Skeletal muscle tissue (tissue), 5 donors: ENCODE results near the gene BAZ1B. TPM values are rescaled to one million over a fixed set of nuclear protein-coding genes. Genes with fewer than 3 reads are reported as not detected.

Experiments
- H3K27ac ChIP-seq: one replicate; pipeline ENCODE4 v1.7.0; 2013; ENCODE audit warnings: mild to moderate bottlenecking, low read depth, low read length, inconsistent platforms
- H3K27me3 ChIP-seq, 3 donors: one replicate each; pipeline ENCODE4 v1.7.0; 2013; ENCODE audit warnings: low read length in 3 of 3; ENCODE audit not compliant: control insufficient read depth in 3 of 3, insufficient read depth in 3 of 3
- H3K36me3 ChIP-seq, 3 donors: one replicate each; pipeline ENCODE4 v1.7.0; 2013; ENCODE audit warnings: low read length in 3 of 3; ENCODE audit not compliant: control insufficient read depth in 3 of 3, insufficient read depth in 3 of 3
- H3K4me1 ChIP-seq, 3 donors: one replicate each; pipeline ENCODE4 v1.7.0; 2013; ENCODE audit warnings: low read length in 3 of 3, mild to moderate bottlenecking in 3 of 3; ENCODE audit not compliant: control insufficient read depth in 3 of 3, insufficient read depth in 3 of 3
- H3K4me3 ChIP-seq, 3 donors: one replicate each; pipeline ENCODE4 v1.7.0; 2013; ENCODE audit warnings: low read length in 3 of 3
- H3K9ac ChIP-seq, 3 donors: one replicate each; pipeline ENCODE4 v1.7.0; 2013; ENCODE audit warnings: low read length in 3 of 3, mild to moderate bottlenecking in 3 of 3, moderate library complexity in 2 of 3, low read depth in 1 of 3
- H3K9me3 ChIP-seq, 3 donors: one replicate each; pipeline ENCODE4 v1.7.0; 2013; ENCODE audit warnings: low read length in 3 of 3; ENCODE audit not compliant: control insufficient read depth in 3 of 3
- small RNA-seq: library from RNA; depleted of rRNA; stranded (forward); fragments of <200 nt; gene quantifications from one replicate; pipeline ENCODE3, GENCODE V24; 2014
- total RNA-seq: library from RNA; depleted of rRNA; stranded (reverse); fragments of >200 nt; gene quantifications from one replicate; pipeline ENCODE4 v1.2.3, GENCODE V29; 2014
- donor health status: Osteomylitis.

Gene BAZ1B
- total RNA-seq, 1 donor from 2014 or later, result 38.1 TPM

DNA sequence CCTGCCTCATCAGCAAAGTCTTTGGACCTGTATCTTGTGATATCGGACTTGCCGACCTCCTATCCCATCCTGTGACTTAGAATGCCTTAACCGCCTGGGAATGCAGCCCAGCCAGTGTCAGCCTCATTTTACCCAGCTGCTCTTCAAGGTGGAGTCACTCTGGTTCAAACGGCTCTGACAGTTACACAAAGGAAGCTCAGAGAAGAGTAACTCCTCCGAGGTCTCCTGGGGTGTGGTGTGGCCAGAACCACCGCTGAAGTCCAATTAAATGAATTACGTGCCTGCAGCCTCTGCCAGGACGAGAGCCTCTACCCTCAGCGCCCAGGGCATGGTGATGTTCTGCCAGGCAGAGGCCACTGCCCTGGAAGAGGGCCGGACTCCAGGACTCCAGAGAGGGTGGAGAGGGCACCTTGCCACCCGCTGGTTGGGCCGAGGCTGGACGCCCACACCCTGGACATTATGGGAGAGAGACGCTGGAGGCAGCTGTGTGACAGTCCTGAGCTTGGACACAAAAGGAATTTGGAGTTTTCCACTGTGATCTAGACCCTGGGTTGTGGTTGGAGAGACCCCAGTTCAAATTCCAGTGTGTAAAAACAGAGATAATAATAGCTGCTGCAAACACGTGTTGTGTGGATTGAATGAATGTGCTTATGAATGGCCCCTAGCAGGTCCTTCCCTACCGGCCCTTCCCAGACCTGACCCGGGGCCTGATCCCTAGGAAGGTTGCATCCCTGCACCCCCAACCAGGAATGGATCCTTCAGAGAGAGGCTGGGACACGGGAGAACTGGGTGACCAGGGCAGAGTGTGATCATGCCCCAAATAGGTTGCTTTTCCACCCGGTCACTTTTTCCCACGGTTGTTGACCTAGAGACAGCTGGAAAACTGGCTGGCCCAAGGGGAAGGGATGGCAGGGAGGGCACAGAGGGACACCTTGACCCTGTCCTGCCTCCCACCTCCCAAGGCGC is 126.3 kb downstream of the BAZ1B start:
- H3K4me3 ChIP-seq, result peak overlapping the region; percentile 38 to 64 (median 53)
- H3K9ac ChIP-seq, result peak overlapping the region; percentile 56 to 77 (median 70)
- H3K27me3 ChIP-seq, result no peaks in the 10 kb centered on the region
- H3K9me3 ChIP-seq, result no peaks in the 10 kb centered on the region
- peaks cover 0 to 2% (median 0%) of the 10 kb centered on the region in 3 donors for H3K36me3 ChIP-seq
- peak overlapping the region; percentile 72 for H3K27ac ChIP-seq
- peaks cover 11 to 22% (median 21%) of the 10 kb centered on the region in 3 donors for H3K4me1 ChIP-seq

DNA sequence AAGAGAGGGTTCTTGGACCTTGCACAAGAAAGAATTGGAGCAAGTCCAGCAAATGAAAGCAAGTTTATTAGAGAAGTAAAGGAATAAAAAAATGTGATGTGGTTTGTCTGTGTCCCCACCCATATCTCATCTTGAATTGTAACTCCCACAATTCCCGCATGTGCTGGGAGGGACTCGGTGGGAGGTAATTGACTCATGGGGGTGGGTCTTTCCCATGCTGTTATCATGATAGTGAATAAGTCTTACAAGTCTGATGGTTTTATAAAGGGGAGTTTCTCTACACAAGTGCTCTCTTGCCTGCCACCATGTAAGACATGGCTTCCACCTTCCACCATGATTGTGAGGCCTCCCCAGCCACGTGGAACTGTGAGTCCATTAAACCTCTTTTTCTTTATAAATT is 127.7 kb downstream of the BAZ1B start:
- Histone ChIP-seq H3K9ac (no peak overlapping the region), H3K27ac (no peak overlapping the region), H3K4me3 (no peak overlapping the region), H3K36me3 (peaks cover 0 to 2% (median 0%) of the 10 kb centered on the region in 3 donors), H3K27me3 (no peaks in the 10 kb centered on the region), H3K4me1 (peaks cover 11 to 20% (median 20%) of the 10 kb centered on the region in 3 donors), H3K9me3 (peaks cover 0 to 2% (median 0%) of the 10 kb centered on the region in 3 donors)

DNA sequence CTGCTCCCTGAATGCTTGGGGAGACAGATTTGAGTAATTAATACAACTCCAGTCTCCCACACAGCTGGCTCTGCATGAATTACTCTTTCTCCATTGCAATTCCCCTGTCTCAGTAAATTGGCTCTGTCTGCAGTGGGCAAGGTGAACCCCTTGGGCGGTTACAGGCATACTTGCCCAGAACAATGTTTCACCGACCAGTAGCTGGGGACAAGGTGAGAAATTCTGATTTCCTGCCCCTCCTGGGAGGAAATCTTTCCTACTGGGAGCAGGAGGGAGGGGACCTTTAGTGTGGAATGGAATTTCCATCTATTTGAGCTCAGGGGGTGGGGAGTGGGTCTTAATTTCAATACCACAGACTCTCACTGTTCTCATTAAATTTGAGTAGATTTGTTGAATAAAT is 130.7 kb downstream of the BAZ1B start:
- Histone ChIP-seq H3K4me1 (peaks cover 5 to 11% (median 8%) of the 10 kb centered on the region in 3 donors), H3K27ac (no peak overlapping the region), H3K4me3 (no peak overlapping the region), H3K36me3 (no peaks in the 10 kb centered on the region), H3K9me3 (peaks cover 2 to 8% (median 4%) of the 10 kb centered on the region in 3 donors), H3K9ac (no peak overlapping the region), H3K27me3 (no peaks in the 10 kb centered on the region)

Small RNA genes lying within 50 kb of the gene (small RNA-seq; reads per million reads assigned to genes)
- gene RF00019, result not detected
- gene RNU6-1198P, result not detected

Other genes with a start within 250 kb of the BAZ1B start
- 13.0 TPM for gene NSUN5, start 213.5 kb downstream of the BAZ1B start, total RNA-seq
- gene TRIM50, start 194.2 kb downstream of the BAZ1B start, total RNA-seq, result 0.52 TPM
- gene FKBP6, start 194.1 kb downstream of the BAZ1B start, total RNA-seq, result under 0.01 TPM
- gene FZD9, start 88.5 kb downstream of the BAZ1B start, total RNA-seq, result 13.0 TPM
- 6.8 TPM for gene BCL7B, start 35.4 kb upstream of the BAZ1B start, total RNA-seq
- gene TBL2, start 56.3 kb upstream of the BAZ1B start, total RNA-seq, result 54.8 TPM
- 1.6 TPM for gene MLXIPL, start 102.2 kb upstream of the BAZ1B start, total RNA-seq
- gene VPS37D, start 145.5 kb upstream of the BAZ1B start, total RNA-seq, result 3.1 TPM
- gene DNAJC30, start 161.2 kb upstream of the BAZ1B start, total RNA-seq, result 1.6 TPM
- 45.4 TPM for gene BUD23, start 161.3 kb upstream of the BAZ1B start, total RNA-seq
- 8.4 TPM for gene STX1A, start 197.4 kb upstream of the BAZ1B start, total RNA-seq
- 13.6 TPM for gene ABHD11, start 216.5 kb upstream of the BAZ1B start, total RNA-seq
- gene CLDN3, start 248.0 kb upstream of the BAZ1B start, total RNA-seq, result 0.52 TPM